PFSK-1 (cell line): ENCODE measurements around the gene ELL3.

Experiments used
- REST ChIP-seq, 2 experiments: IDR thresholded peaks; 2 replicates each; pipeline versions ENCODE4 v1.6.1 to v1.8.0; 2011 to 2012; ENCODE audit warnings: low read depth in 2 of 2, low read length in 2 of 2, control low read depth in 1 of 2, inconsistent platforms in 1 of 2, mild to moderate bottlenecking in 1 of 2, moderate library complexity in 1 of 2; ENCODE audit not compliant: insufficient read depth in 1 of 2
- SIN3A ChIP-seq: IDR thresholded peaks from 2 replicates; pipeline ENCODE4 v1.6.1; 2012; ENCODE audit warnings: mild to moderate bottlenecking, low read length, moderate library complexity, borderline replicate concordance; ENCODE audit not compliant: insufficient read depth
- TAF1 ChIP-seq: IDR thresholded peaks from 2 replicates; pipeline ENCODE4 v1.6.1; 2012; ENCODE audit warnings: low read length, control low read depth, borderline replicate concordance; ENCODE audit not compliant: insufficient read depth

GRCh38 chr15:43795197-43795596, 18.4 kb upstream of the ELL3 start:
- TF ChIP-seq SIN3A (no peak), REST (IDR thresholded peaks at IDR 0.05; ENCODE audit: insufficient read depth in 1 of 2, low read depth in 2 of 2, low read length in 2 of 2) (no peak), TAF1 (no peak)
